ENCODE measurements around the gene BTBD9. TPM values are rescaled to one million over a fixed set of nuclear protein-coding genes. Genes with fewer than 3 reads are reported as not detected.

Gene BTBD9
- polyA plus RNA-seq, 1 donor (not counting 4 experiments of a cell fraction or from before 2014, with no cell fraction given), result 6.8 TPM

DNA sequence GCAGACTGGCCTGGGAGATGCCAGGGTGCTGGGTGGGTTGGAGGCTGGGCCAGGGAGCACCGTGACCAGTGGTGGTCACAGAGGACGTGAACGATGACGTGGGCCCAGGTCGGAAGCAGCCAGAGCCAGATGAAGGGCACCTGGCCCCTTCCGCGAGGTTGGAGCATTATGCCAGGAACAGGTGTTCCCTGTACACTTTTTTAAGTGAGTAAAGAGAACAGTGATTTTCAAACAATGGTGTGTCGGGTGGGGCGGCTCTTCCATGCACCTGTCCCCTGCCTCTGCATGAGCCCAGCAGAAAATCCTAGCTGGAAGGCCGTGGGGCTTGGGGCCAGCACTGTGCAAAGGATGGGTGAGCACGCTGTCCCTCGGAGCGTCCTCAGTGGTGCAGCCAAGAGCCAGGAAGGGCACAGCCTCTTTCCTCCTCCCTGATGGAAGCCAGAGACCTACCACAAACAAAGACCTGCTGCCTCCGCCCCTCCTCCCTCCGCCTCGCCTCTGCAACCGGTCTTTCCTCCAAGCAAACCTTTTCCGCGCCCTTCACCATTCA lies 469.7 kb downstream of the BTBD9 start:
- Histone ChIP-seq H3K27me3 (ENCODE audit: control insufficient read depth, extremely low read depth, insufficient read depth, low read length) (no peaks in the 10 kb centered on the region), H3K9me3 (ENCODE audit: control insufficient read depth, low read depth, low read length) (no peaks in the 10 kb centered on the region), H3K79me2 (ENCODE audit: control insufficient read depth, insufficient read depth, low read length) (no peaks in the 10 kb centered on the region), H3K9ac (ENCODE audit: control insufficient read depth, extremely low read depth, insufficient read depth, low read length) (no peak overlapping the region), H3K9me1 (ENCODE audit: control insufficient read depth, extremely low read depth, insufficient read depth, low read length) (no peaks in the 10 kb centered on the region), H3K4me3 (ENCODE audit: control insufficient read depth in 2 of 3, extremely low read depth in 1 of 3, insufficient read depth in 2 of 3, low read depth in 1 of 3, low read length in 3 of 3) (no peak overlapping the region), H3K27ac (ENCODE audit: control insufficient read depth, insufficient read depth, low read length) (no peak overlapping the region), H3K4me1 (ENCODE audit: control insufficient read depth, extremely low read depth, insufficient read depth, low read length) (no peaks in the 10 kb centered on the region), H4K20me1 (ENCODE audit: control insufficient read depth, extremely low read depth, insufficient read depth, low read length) (no peaks in the 10 kb centered on the region), H3K4me2 (ENCODE audit: control insufficient read depth, extremely low read depth, insufficient read depth, low read depth, low read length) (no peak overlapping the region), H2AFZ (ENCODE audit: control insufficient read depth, low read length) (no peak overlapping the region), H3K36me3 (ENCODE audit: control insufficient read depth in 2 of 2, extremely low read depth in 1 of 2, insufficient read depth in 2 of 2, low read length in 2 of 2) (no peaks in the 10 kb centered on the region)
- DNase-seq (ENCODE audit: low read depth, low spot score) (no peak), FAIRE-seq (no peak)
- TF ChIP-seq, protein P1, sequence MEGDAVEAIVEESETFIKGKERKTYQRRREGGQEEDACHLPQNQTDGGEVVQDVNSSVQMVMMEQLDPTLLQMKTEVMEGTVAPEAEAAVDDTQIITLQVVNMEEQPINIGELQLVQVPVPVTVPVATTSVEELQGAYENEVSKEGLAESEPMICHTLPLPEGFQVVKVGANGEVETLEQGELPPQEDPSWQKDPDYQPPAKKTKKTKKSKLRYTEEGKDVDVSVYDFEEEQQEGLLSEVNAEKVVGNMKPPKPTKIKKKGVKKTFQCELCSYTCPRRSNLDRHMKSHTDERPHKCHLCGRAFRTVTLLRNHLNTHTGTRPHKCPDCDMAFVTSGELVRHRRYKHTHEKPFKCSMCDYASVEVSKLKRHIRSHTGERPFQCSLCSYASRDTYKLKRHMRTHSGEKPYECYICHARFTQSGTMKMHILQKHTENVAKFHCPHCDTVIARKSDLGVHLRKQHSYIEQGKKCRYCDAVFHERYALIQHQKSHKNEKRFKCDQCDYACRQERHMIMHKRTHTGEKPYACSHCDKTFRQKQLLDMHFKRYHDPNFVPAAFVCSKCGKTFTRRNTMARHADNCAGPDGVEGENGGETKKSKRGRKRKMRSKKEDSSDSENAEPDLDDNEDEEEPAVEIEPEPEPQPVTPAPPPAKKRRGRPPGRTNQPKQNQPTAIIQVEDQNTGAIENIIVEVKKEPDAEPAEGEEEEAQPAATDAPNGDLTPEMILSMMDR (optimal IDR thresholded peaks at IDR 0.05 in 1 of 3, IDR thresholded peaks at IDR 0.05 in 1 of 3, conservative IDR thresholded peaks at IDR 0.05 in 1 of 3; ENCODE audit: extremely low read depth in 1 of 3, insufficient read depth in 2 of 3, low read length in 3 of 3), result no peak
- no peak for TF ChIP-seq EZH2 (IDR thresholded peaks at IDR 0.05; ENCODE audit: low read length)
- dilution Hi-C loops (cut with MboI; ENCODE audit: extremely low pct_ligation_motif_present, low sequenced_read_pairs), result no loop called here

DNA sequence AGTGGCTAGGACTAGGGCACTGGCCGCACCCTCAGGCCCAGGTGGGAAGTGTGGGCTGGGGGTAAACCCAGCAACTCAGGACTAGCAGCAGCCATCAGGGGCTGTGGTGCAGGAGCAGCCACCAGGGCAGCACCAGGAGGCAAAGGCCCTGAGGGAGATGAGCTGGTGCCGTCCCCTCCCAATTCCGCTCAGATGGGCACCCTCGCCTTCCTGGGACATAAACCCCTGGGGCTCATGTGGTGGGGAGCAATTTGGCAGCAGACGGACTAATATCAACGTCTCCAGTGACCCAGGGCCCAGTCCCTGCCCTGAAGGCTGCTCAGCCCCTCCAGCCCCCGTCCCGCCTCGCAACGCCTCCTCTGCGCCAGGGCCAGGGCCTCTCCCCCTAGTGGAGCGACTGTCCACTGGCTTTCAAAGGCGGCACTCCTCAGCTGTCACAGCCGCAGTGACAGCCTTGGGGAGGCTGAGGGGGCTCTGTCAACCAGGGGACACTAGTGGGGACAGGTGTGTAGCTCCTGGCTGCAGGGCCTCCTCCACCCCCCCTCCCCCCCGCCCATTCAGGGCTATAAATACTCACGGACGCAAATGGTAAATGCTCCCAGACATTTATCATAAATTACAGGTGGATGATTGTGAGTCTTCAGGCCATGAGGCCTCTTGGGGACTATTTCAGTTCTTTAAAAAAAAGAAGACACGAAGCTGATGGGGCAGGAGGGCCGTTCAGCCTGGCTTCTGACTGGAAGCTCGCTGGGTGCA lies 470.3 kb downstream of the BTBD9 start:
- DNase-seq (ENCODE audit: low read depth, low spot score) (no peak), FAIRE-seq (no peak)
- H3K4me2 ChIP-seq (ENCODE audit: control insufficient read depth, extremely low read depth, insufficient read depth, low read depth, low read length), result no peak overlapping the region
- H2AFZ ChIP-seq (ENCODE audit: control insufficient read depth, low read length), result no peak overlapping the region
- H3K79me2 ChIP-seq (ENCODE audit: control insufficient read depth, insufficient read depth, low read length), result no peaks in the 10 kb centered on the region
- H3K27me3 ChIP-seq (ENCODE audit: control insufficient read depth, extremely low read depth, insufficient read depth, low read length), result no peaks in the 10 kb centered on the region
- H3K9me3 ChIP-seq (ENCODE audit: control insufficient read depth, low read depth, low read length), result no peaks in the 10 kb centered on the region
- H4K20me1 ChIP-seq (ENCODE audit: control insufficient read depth, extremely low read depth, insufficient read depth, low read length), result no peaks in the 10 kb centered on the region
- H3K36me3 ChIP-seq (ENCODE audit: control insufficient read depth in 2 of 2, extremely low read depth in 1 of 2, insufficient read depth in 2 of 2, low read length in 2 of 2), result no peaks in the 10 kb centered on the region
- dilution Hi-C loops (cut with MboI; ENCODE audit: extremely low pct_ligation_motif_present, low sequenced_read_pairs), result no loop called here
- no peaks in the 10 kb centered on the region for H3K4me1 ChIP-seq (ENCODE audit: control insufficient read depth, extremely low read depth, insufficient read depth, low read length)
- H3K9ac ChIP-seq (ENCODE audit: control insufficient read depth, extremely low read depth, insufficient read depth, low read length), result no peak overlapping the region
- TF ChIP-seq, protein P1 (optimal IDR thresholded peaks at IDR 0.05 in 1 of 3, IDR thresholded peaks at IDR 0.05 in 1 of 3, conservative IDR thresholded peaks at IDR 0.05 in 1 of 3; ENCODE audit: extremely low read depth in 1 of 3, insufficient read depth in 2 of 3, low read length in 3 of 3), result no peak
- no peak overlapping the region for H3K4me3 ChIP-seq (ENCODE audit: control insufficient read depth in 2 of 3, extremely low read depth in 1 of 3, insufficient read depth in 2 of 3, low read depth in 1 of 3, low read length in 3 of 3)
- H3K27ac ChIP-seq (ENCODE audit: control insufficient read depth, insufficient read depth, low read length), result no peak overlapping the region
- no peaks in the 10 kb centered on the region for H3K9me1 ChIP-seq (ENCODE audit: control insufficient read depth, extremely low read depth, insufficient read depth, low read length)
